ENCODE measurements around the gene WBP1. TPM values are rescaled to one million over a fixed set of nuclear protein-coding genes. Genes with fewer than 3 reads are reported as not detected.
"Not testable (repeated sequence)": the region's sequence is repeated elsewhere in the genome, so short reads cannot be mapped to it uniquely, and the experiment has no call there.

The WBP1 gene
- polyA plus RNA-seq, 2 of the 4 experiments (the other 2 are of a cell fraction): 59.0 to 62.6 TPM

- TF ChIP-seq FOSL2 (IDR thresholded peaks at IDR 0.05): no peak
- TF ChIP-seq FOSL2 (CRISPR knock-in tag; IDR thresholded peaks at IDR 0.05): 0 out of 2 replicates have a peak, but pooled peaks have one; percentile 5
- 0 out of 2 replicates have a peak, but pooled peaks have one; percentile 44 for TF ChIP-seq TFCP2L1 (CRISPR knock-in tag; IDR thresholded peaks at IDR 0.05)
- peak; percentile 33 for TF ChIP-seq GATA3 (IDR thresholded peaks at IDR 0.05; ENCODE audit: borderline replicate concordance)
- TF ChIP-seq ELK1 (IDR thresholded peaks at IDR 0.05; ENCODE audit: low read depth, low read length): no peak
- peak; percentile 53 for TF ChIP-seq POLR2A (IDR thresholded peaks at IDR 0.05; ENCODE audit: low read length)
- peak; percentile 17; the same call in 1 of the 2 replicates for TF ChIP-seq KDM1A (IDR thresholded peaks at IDR 0.05; ENCODE audit: low read depth)
- TF ChIP-seq MAX (IDR thresholded peaks at IDR 0.05): peak; percentile 58; the same call in 1 of the 2 replicates
- no peak; the same call in 1 of the 2 replicates for TF ChIP-seq PBX3 (IDR thresholded peaks at IDR 0.05)
Observed at GRCh38 chr2:74457549-74458131, 598 bp upstream of the WBP1 start (continued).

GRCh38 chr2:74458938-74459363 is 713 bp downstream of the WBP1 start:
- TF ChIP-seq POLR2AphosphoS2 (conservative IDR thresholded peaks at IDR 0.05; ENCODE audit: low read length) (0 out of 2 replicates have a peak, but pooled peaks have one; percentile 39), CEBPB (IDR thresholded peaks at IDR 0.05) (no peak)
- Histone ChIP-seq H3K4me1 (peaks cover 27% of the 10 kb centered on the region), H3K9me3 (no peaks in the 10 kb centered on the region), H3K4me3 (peak overlapping the region; percentile 63), H3K27ac (peak overlapping the region; percentile 68 to 90), H3K4me2 (peak overlapping the region; percentile 83)
- FAIRE-seq (no peak), DNase-seq (ENCODE audit: low read depth in 1 of 2, low spot score in 1 of 2) (no peak), ATAC-seq (no peak)
- CTCF ChIA-PET: interaction anchor here (1.3 to 2.3 kb wide), 6 partner anchors 19 to 128 kb away, joined by 3 to 8 read pairs (median 5); partner anchors contain the start of genes CCDC142 and TTC31
- POLR2A ChIA-PET: interaction anchor here (1.2 to 3.3 kb wide), 9 partner anchors 9 to 635 kb away, joined by 3 to 37 read pairs (median 6); partner anchors contain the start of genes AUP1, C2orf81, CCDC142 and HTRA2
- WGBS (ENCODE audit: missing lambda C conversion rate): 4% methylated on average over 10 of the region's 10 CpGs

- FAIRE-seq; DNase-seq (ENCODE audit: low read depth in 1 of 2, low spot score in 1 of 2); ATAC-seq; H3K9me3 ChIP-seq: not testable (repeated sequence)
- POLR2A ChIA-PET: interaction anchor here (2.0 to 2.9 kb wide), 2 partner anchors 13 to 23 kb away, joined by 15 to 37 read pairs; partner anchors contain the start of genes CCDC142, MRPL53 and TTC31
- Histone ChIP-seq H3K4me1 (peaks cover 30% of the 10 kb centered on the region), H3K27ac (peak overlapping the region; percentile 68 to 90), H3K4me3 (peak overlapping the region; percentile 63), H3K4me2 (peak overlapping the region; percentile 83)
- TF ChIP-seq POLR2A (IDR thresholded peaks at IDR 0.05; ENCODE audit: low read length): peak; percentile 16; the same call in 1 of the 2 replicates
- 0 out of 5 replicates have a peak, but pooled peaks of 1 of the 2 experiments have one; percentile 4 for TF ChIP-seq JUN (IDR thresholded peaks at IDR 0.05)
- CTCF ChIA-PET: interaction anchor here (1.3 to 2.3 kb wide), 6 partner anchors 15 to 128 kb away, joined by 3 to 8 read pairs (median 5); no protein-coding TSS in a partner anchor
- 77% methylated on average over 13 of the region's 13 CpGs for WGBS (ENCODE audit: missing lambda C conversion rate)
Observed at GRCh38 chr2:74459503-74460118, 1.4 kb downstream of the WBP1 start.

GRCh38 chr2:74460187-74460586 is 1.9 kb downstream of the WBP1 start:
- H3K4me3 ChIP-seq; ATAC-seq; POLR2A ChIA-PET; H3K27ac ChIP-seq; FAIRE-seq; H3K9me3 ChIP-seq; DNase-seq (ENCODE audit: low read depth in 1 of 2, low spot score in 1 of 2); H3K4me2 ChIP-seq: not testable (repeated sequence)
- TF ChIP-seq BCL3 (IDR thresholded peaks at IDR 0.05): 0 out of 3 replicates have a peak, but pooled peaks have one; percentile 29
- CTCF ChIA-PET: interaction anchor here (0.6 to 2.0 kb wide), 5 partner anchors 14 to 125 kb away, joined by 3 to 6 read pairs (median 3); no protein-coding TSS in a partner anchor
- 87% methylated on average over 10 of the region's 10 CpGs for WGBS (ENCODE audit: missing lambda C conversion rate)
- peaks cover 30% of the 10 kb centered on the region for H3K4me1 ChIP-seq
